Thyroid gland (tissue), 4 donors: ENCODE results near the gene ACYP2. TPM values are rescaled to one million over a fixed set of nuclear protein-coding genes. Genes with fewer than 3 reads are reported as not detected.

ENCODE experiments used
- DNase-seq, 2 donors: peaks; one replicate each; pipeline ENCODE4 v3.0.0-alpha.2; 2019
- H3K27ac ChIP-seq, 3 donors: fragments of 200-600 bp; sonication (generic); 1 replicate in 2 of 3; 2 replicates in 1 of 3; pipeline ENCODE4 v1.5.1; 2016 to 2019; ENCODE audit warnings: mild to moderate bottlenecking in 1 of 3, moderate library complexity in 1 of 3
- H3K27me3 ChIP-seq: fragments of 200-600 bp; sonication (generic); one replicate; pipeline ENCODE4 v1.5.1; 2019
- H3K36me3 ChIP-seq, 2 donors: fragments of 200-600 bp; sonication (generic); one replicate each; pipeline ENCODE4 v1.5.1; 2016 to 2019
- H3K4me1 ChIP-seq, 2 donors: fragments of 200-600 bp; sonication (generic); one replicate each; pipeline ENCODE4 v1.5.1; 2017 to 2019
- H3K4me3 ChIP-seq, 3 donors: fragments of 200-600 bp; sonication (generic); replicated peaks in 1 of 3; 1 replicate in 2 of 3; 2 replicates in 1 of 3; pipeline ENCODE4 v1.5.1; 2016; ENCODE audit warnings: mild to moderate bottlenecking in 1 of 3
- H3K9me3 ChIP-seq: fragments of 200-600 bp; sonication (generic); one replicate; pipeline ENCODE4 v1.5.1; 2017
- CTCF ChIP-seq, 6 experiments: fragments of 200-600 bp in 3 of 6; fragments of 450-650 bp in 3 of 6; sonication (generic) in 3 of 6; IDR thresholded peaks; one replicate each; pipeline ENCODE4 v1.5.1; 2016 to 2019; ENCODE audit warnings: antibody characterized with exemption in 6 of 6, mild to moderate bottlenecking in 2 of 6, inconsistent platforms in 1 of 6, moderate library complexity in 1 of 6
- POLR2A ChIP-seq, 2 donors: fragments of 450-650 bp; IDR thresholded peaks; one replicate each; pipeline ENCODE4 v1.6.1; 2017; ENCODE audit warnings: antibody characterized with exemption in 2 of 2, mild to moderate bottlenecking in 2 of 2, moderate library complexity in 1 of 2
- WGBS, 2 donors: methylation state at CpG; one replicate each; pipeline ENCODE4 v1.1.5; 2017; 5-methylcytosine and 5-hydroxymethylcytosine counted together
- intact Hi-C: fragments of 100-400 bp; cut with DNase I; formaldehyde crosslinking; loops from one replicate; pipeline ENCODE4 v1.15.1; 2023
- total RNA-seq, 4 donors: library from RNA; depleted of rRNA; stranded (reverse); fragments of >200 nt; gene quantifications; one replicate each; pipeline ENCODE4 v1.2.3, GENCODE V29; 2016

The ACYP2 gene
- total RNA-seq, 4 donors from 2014 or later = 14.1 to 29.2 (median 26.2) TPM

- intact Hi-C loops = no loop called here
- H3K27me3 ChIP-seq = no peaks in the 10 kb centered on the region
- no peak for DNase-seq
- no peak overlapping the region for H3K4me3 ChIP-seq
- no peak overlapping the region for H3K27ac ChIP-seq
- 95 to 98% methylated on average over 6 of the region's 6 CpGs for WGBS, 2 donors
- peaks cover 0 to 3% of the 10 kb centered on the region in 2 donors for H3K36me3 ChIP-seq
- TF ChIP-seq CTCF (IDR thresholded peaks at IDR 0.05) (no peak), POLR2A (IDR thresholded peaks at IDR 0.05) (no peak)
- H3K4me1 ChIP-seq = no peaks in the 10 kb centered on the region
- H3K9me3 ChIP-seq = no peaks in the 10 kb centered on the region
Observed at GRCh38 chr2:54158311-54158710, 42.9 kb downstream of the ACYP2 start.

GRCh38 chr2:54161660-54162424, 46.4 kb downstream of the ACYP2 start:
- WGBS, 2 donors = 69 to 70% methylated on average over 3 of the region's 3 CpGs
- peak in 1 of 6 experiments; percentile 15 for TF ChIP-seq CTCF (IDR thresholded peaks at IDR 0.05)
- TF ChIP-seq POLR2A (IDR thresholded peaks at IDR 0.05) = no peak
- no peak for DNase-seq
- no peaks in the 10 kb centered on the region for H3K9me3 ChIP-seq
- H3K27ac ChIP-seq = no peak overlapping the region
- H3K27me3 ChIP-seq = no peaks in the 10 kb centered on the region
- no peaks in the 10 kb centered on the region for H3K4me1 ChIP-seq
- H3K4me3 ChIP-seq = no peak overlapping the region
- H3K36me3 ChIP-seq = no peaks in the 10 kb centered on the region
- intact Hi-C loops = no loop called here

GRCh38 chr2:54164106-54164505, 48.7 kb downstream of the ACYP2 start:
- Histone ChIP-seq H3K9me3 (no peaks in the 10 kb centered on the region), H3K4me3 (no peak overlapping the region), H3K27me3 (no peaks in the 10 kb centered on the region), H3K4me1 (no peaks in the 10 kb centered on the region), H3K36me3 (no peaks in the 10 kb centered on the region), H3K27ac (no peak overlapping the region)
- WGBS, 2 donors = 92 to 96% methylated on average over 1 of the region's 1 CpG
- DNase-seq = no peak
- intact Hi-C loops = no loop called here
- TF ChIP-seq POLR2A (IDR thresholded peaks at IDR 0.05) (no peak), CTCF (IDR thresholded peaks at IDR 0.05) (no peak)

GRCh38 chr2:54166121-54166773, 50.8 kb downstream of the ACYP2 start:
- H3K36me3 ChIP-seq = no peaks in the 10 kb centered on the region
- no peaks in the 10 kb centered on the region for H3K4me1 ChIP-seq
- 96 to 98% methylated on average over 3 of the region's 3 CpGs for WGBS, 2 donors
- H3K27me3 ChIP-seq = no peaks in the 10 kb centered on the region
- intact Hi-C loops = no loop called here
- no peak for TF ChIP-seq POLR2A (IDR thresholded peaks at IDR 0.05)
- no peak for TF ChIP-seq CTCF (IDR thresholded peaks at IDR 0.05)
- H3K4me3 ChIP-seq = no peak overlapping the region
- DNase-seq = no peak
- no peak overlapping the region for H3K27ac ChIP-seq
- H3K9me3 ChIP-seq = no peaks in the 10 kb centered on the region

- no peaks in the 10 kb centered on the region for H3K36me3 ChIP-seq
- no peak overlapping the region for H3K4me3 ChIP-seq
- TF ChIP-seq POLR2A (IDR thresholded peaks at IDR 0.05) (no peak), CTCF (IDR thresholded peaks at IDR 0.05) (peak in 5 of 6 experiments; percentile 48 to 77 (median 61))
- no peaks in the 10 kb centered on the region for H3K9me3 ChIP-seq
- peaks cover 0 to 5% of the 10 kb centered on the region in 2 donors for H3K4me1 ChIP-seq
- H3K27ac ChIP-seq = no peak overlapping the region
- intact Hi-C loops = loop anchor here (5.0 kb wide), 1 partner anchor 526 kb away; no protein-coding TSS in a partner anchor
- no peaks in the 10 kb centered on the region for H3K27me3 ChIP-seq
- WGBS, 2 donors = 0 to 10% methylated on average over 1 to 2 of the region's 2 CpGs
- peak; percentile 81 for DNase-seq
Observed at GRCh38 chr2:54176577-54176976, 61.2 kb downstream of the ACYP2 start.
